Measurements from ENCODE around the gene LIN54.

Gene LIN54

GRCh38 chr4:82890528-82890900 is 120.1 kb downstream of the LIN54 start:
- no peak for DNase-seq

GRCh38 chr4:82889287-82889686 is 121.3 kb downstream of the LIN54 start:
- DNase-seq = no peak

- DNase-seq = no peak
These were observed 124.3 kb downstream of the LIN54 start for GRCh38 chr4:82886147-82886942.

- DNase-seq = no peak
These were observed 125.2 kb downstream of the LIN54 start for GRCh38 chr4:82885410-82885809.
